Liver (tissue), 9 donors: Measurements from ENCODE around the gene PRR22. TPM values are rescaled to one million over a fixed set of nuclear protein-coding genes. Genes with fewer than 3 reads are reported as not detected.

Source experiments
- DNase-seq: peaks from one replicate; pipeline ENCODE4 v3.0.0-alpha.2; 2017; ENCODE audit warnings: low spot score
- H3K27ac ChIP-seq, 2 donors: one replicate each; pipeline ENCODE4 v1.7.0; 2013; ENCODE audit warnings: inconsistent platforms in 2 of 2, low read length in 2 of 2, control low read depth in 1 of 2, low read depth in 1 of 2, mild to moderate bottlenecking in 1 of 2
- H3K27me3 ChIP-seq, 4 donors: one replicate each; pipeline versions ENCODE4 v1.6.1 to v1.7.0; 2013; ENCODE audit warnings: low read length in 3 of 4, inconsistent platforms in 1 of 4, mild to moderate bottlenecking in 1 of 4, moderate library complexity in 1 of 4; ENCODE audit not compliant: control insufficient read depth in 4 of 4, insufficient read depth in 4 of 4
- H3K36me3 ChIP-seq, 4 donors: one replicate each; pipeline versions ENCODE4 v1.6.1 to v1.7.0; 2013; ENCODE audit warnings: low read length in 3 of 4, mild to moderate bottlenecking in 3 of 4, low read depth in 1 of 4, moderate library complexity in 1 of 4; ENCODE audit not compliant: control insufficient read depth in 4 of 4, insufficient read depth in 3 of 4
- H3K4me1 ChIP-seq, 4 donors: one replicate each; pipeline versions ENCODE4 v1.6.1 to v1.7.0; 2013; ENCODE audit warnings: low read length in 3 of 4, mild to moderate bottlenecking in 3 of 4, moderate library complexity in 1 of 4; ENCODE audit not compliant: control insufficient read depth in 4 of 4, insufficient read depth in 4 of 4
- H3K4me3 ChIP-seq, 3 donors: one replicate each; pipeline versions ENCODE4 v1.6.1 to v1.7.0; 2013; ENCODE audit warnings: low read length in 3 of 3, control low read depth in 1 of 3, low read depth in 1 of 3, mild to moderate bottlenecking in 1 of 3
- H3K9ac ChIP-seq, 2 donors: one replicate each; pipeline ENCODE4 v1.7.0; 2013; ENCODE audit warnings: low read length in 2 of 2, mild to moderate bottlenecking in 2 of 2, moderate library complexity in 2 of 2, control low read depth in 1 of 2, low read depth in 1 of 2
- H3K9me3 ChIP-seq, 4 donors: one replicate each; pipeline versions ENCODE4 v1.6.1 to v1.7.0; 2013; ENCODE audit warnings: low read length in 3 of 4; ENCODE audit not compliant: control insufficient read depth in 4 of 4
- CTCF ChIP-seq: fragments of 150-350 bp; IDR thresholded peaks from 2 replicates; pipeline ENCODE4 v1.5.1; 2017; ENCODE audit warnings: improper control_type of control experiment, low read depth, low read length; ENCODE audit not compliant: missing input control
- EGR1 ChIP-seq, 2 donors: IDR thresholded peaks; 2 replicates each; pipeline ENCODE4 v1.6.1; 2016 to 2018; ENCODE audit warnings: antibody characterized with exemption in 2 of 2, low read depth in 2 of 2
- FOXA2 ChIP-seq: IDR thresholded peaks from 2 replicates; pipeline ENCODE4 v1.6.1; 2016; ENCODE audit warnings: antibody characterized with exemption
- GABPA ChIP-seq, 2 donors: IDR thresholded peaks in 1 of 2; conservative IDR thresholded peaks in 1 of 2; 2 replicates each; pipeline ENCODE4 v1.6.1; 2016; ENCODE audit warnings: antibody characterized with exemption in 2 of 2, mild to moderate bottlenecking in 1 of 2, moderate library complexity in 1 of 2
- HNF4A ChIP-seq, 2 donors: conservative IDR thresholded peaks; 2 replicates each; pipeline ENCODE4 v1.6.1; 2016; ENCODE audit warnings: antibody characterized with exemption in 2 of 2, mild to moderate bottlenecking in 2 of 2
- JUND ChIP-seq, 2 donors: IDR thresholded peaks; 2 replicates each; pipeline ENCODE4 v1.6.1; 2016; ENCODE audit warnings: antibody characterized with exemption in 2 of 2
- RAD21 ChIP-seq, 2 donors: IDR thresholded peaks; 2 replicates each; pipeline ENCODE4 v1.6.1; 2016; ENCODE audit warnings: antibody characterized with exemption in 2 of 2, mild to moderate bottlenecking in 2 of 2
- RXRA ChIP-seq, 2 donors: IDR thresholded peaks; 2 replicates each; pipeline ENCODE4 v1.6.1; 2017 to 2018; ENCODE audit warnings: antibody characterized with exemption in 2 of 2, mild to moderate bottlenecking in 1 of 2
- SP1 ChIP-seq: IDR thresholded peaks from 2 replicates; pipeline ENCODE4 v1.6.1; 2018; ENCODE audit warnings: antibody characterized with exemption, mild to moderate bottlenecking
- YY1 ChIP-seq: IDR thresholded peaks from 2 replicates; pipeline ENCODE4 v1.6.1; 2016; ENCODE audit warnings: antibody characterized with exemption, mild to moderate bottlenecking
- ZBTB33 ChIP-seq: IDR thresholded peaks from 2 replicates; pipeline ENCODE4 v1.6.1; 2016; ENCODE audit warnings: antibody characterized with exemption
- WGBS: extraction: QIAGEN DNeasy Blood & Tissue Kit; methylation state at CpG from one replicate; pipeline ENCODE4 v1.1.7; 2013; 5-methylcytosine and 5-hydroxymethylcytosine counted together
- polyA plus RNA-seq, 2 donors: library from polyadenylated mRNA; stranded (reverse) in 1 of 2; unstranded in 1 of 2; fragments of 200-250 nt in 1 of 2; fragments of >200 nt in 1 of 2; fragmentation: Nextera tagmentation in 1 of 2; extraction: Ambion mirVana in 1 of 2; gene quantifications; one replicate each; pipeline versions ENCODE4 v1.2.1 to v1.2.3, GENCODE V29; 2013 to 2015
- total RNA-seq, 2 donors: library from RNA; depleted of rRNA; stranded (reverse); fragments of >200 nt; gene quantifications; one replicate each; pipeline ENCODE4 v1.2.3, GENCODE V29; 2014
- TF ChIP-seq, protein P1 (sequence below): IDR thresholded peaks from 2 replicates; pipeline ENCODE4 v1.6.1; 2016; ENCODE audit warnings: antibody characterized with exemption, mild to moderate bottlenecking
- TF ChIP-seq, protein P2 (sequence below): IDR thresholded peaks from 2 replicates; pipeline ENCODE4 v1.6.1; 2016; ENCODE audit warnings: antibody characterized with exemption
- donor health status: healthy.
- donor health status: healthy.
- donor health status: healthy.
- donor health status: healthy.
- donor health status: healthy.

Gene PRR22
- total and polyA plus RNA-seq, 4 donors: 0.40 to 1.6 (median 0.63) TPM

DNA sequence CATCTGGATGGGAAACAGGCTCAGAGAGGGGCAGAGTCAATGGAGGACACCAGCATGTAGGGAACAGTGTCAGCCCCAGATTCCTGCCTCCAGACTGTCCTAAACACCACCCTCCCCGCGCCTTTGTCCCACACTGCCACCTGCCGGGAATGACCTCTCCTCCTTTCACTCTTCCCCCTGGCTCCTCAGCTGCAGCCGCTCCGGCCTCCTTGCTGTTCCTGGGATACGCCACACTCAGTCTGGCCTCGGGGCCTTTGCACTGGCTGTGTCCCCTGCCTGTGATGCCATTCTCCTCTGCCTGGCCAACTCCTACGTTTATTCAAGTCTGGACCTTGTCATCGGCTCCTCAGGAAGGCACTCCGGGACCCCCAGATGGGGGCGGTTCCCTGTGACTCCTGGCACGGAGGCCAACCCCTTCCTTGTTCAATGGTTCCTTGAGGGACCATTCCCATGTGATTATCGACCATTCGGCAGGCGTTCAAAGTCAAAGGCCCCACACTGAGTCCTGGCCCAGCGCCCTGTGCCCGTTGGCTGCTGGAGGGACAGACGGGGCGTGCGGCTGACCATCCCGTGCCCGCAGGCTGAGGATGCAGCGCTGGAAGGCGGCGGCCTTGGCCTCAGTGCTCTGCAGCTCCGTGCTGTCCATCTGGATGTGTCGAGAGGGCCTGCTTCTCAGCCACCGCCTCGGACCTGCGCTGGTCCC is 39.2 kb upstream of the PRR22 start:
- TF ChIP-seq CTCF: peak; percentile 28
- TF ChIP-seq GABPA (IDR thresholded peaks at IDR 0.05 in 1 of 2, conservative IDR thresholded peaks at IDR 0.05 in 1 of 2): no peak
- no peak for TF ChIP-seq RXRA (IDR thresholded peaks at IDR 0.05)
- TF ChIP-seq SP1: no peak
- TF ChIP-seq RAD21 (IDR thresholded peaks at IDR 0.05): peak; percentile 67 to 71
- TF ChIP-seq, protein P1, sequence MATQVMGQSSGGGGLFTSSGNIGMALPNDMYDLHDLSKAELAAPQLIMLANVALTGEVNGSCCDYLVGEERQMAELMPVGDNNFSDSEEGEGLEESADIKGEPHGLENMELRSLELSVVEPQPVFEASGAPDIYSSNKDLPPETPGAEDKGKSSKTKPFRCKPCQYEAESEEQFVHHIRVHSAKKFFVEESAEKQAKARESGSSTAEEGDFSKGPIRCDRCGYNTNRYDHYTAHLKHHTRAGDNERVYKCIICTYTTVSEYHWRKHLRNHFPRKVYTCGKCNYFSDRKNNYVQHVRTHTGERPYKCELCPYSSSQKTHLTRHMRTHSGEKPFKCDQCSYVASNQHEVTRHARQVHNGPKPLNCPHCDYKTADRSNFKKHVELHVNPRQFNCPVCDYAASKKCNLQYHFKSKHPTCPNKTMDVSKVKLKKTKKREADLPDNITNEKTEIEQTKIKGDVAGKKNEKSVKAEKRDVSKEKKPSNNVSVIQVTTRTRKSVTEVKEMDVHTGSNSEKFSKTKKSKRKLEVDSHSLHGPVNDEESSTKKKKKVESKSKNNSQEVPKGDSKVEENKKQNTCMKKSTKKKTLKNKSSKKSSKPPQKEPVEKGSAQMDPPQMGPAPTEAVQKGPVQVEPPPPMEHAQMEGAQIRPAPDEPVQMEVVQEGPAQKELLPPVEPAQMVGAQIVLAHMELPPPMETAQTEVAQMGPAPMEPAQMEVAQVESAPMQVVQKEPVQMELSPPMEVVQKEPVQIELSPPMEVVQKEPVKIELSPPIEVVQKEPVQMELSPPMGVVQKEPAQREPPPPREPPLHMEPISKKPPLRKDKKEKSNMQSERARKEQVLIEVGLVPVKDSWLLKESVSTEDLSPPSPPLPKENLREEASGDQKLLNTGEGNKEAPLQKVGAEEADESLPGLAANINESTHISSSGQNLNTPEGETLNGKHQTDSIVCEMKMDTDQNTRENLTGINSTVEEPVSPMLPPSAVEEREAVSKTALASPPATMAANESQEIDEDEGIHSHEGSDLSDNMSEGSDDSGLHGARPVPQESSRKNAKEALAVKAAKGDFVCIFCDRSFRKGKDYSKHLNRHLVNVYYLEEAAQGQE: no peak
- TF ChIP-seq, protein P2, sequence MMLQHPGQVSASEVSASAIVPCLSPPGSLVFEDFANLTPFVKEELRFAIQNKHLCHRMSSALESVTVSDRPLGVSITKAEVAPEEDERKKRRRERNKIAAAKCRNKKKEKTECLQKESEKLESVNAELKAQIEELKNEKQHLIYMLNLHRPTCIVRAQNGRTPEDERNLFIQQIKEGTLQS: no peak
- peak in 1 of 2 donors; percentile 4 for TF ChIP-seq HNF4A (conservative IDR thresholded peaks at IDR 0.05)
- TF ChIP-seq ZBTB33: no peak
- TF ChIP-seq YY1: no peak
- no peak for TF ChIP-seq FOXA2
- no peak for TF ChIP-seq JUND (IDR thresholded peaks at IDR 0.05)
- peaks cover 9 to 35% (median 20%) of the 10 kb centered on the region in 4 donors for H3K4me1 ChIP-seq
- no peaks in the 10 kb centered on the region for H3K9me3 ChIP-seq
- 62% methylated on average over 30 of the region's 30 CpGs for WGBS
- no peaks in the 10 kb centered on the region for H3K27me3 ChIP-seq
- DNase-seq: no peak
- H3K4me3 ChIP-seq: no peak overlapping the region
- H3K36me3 ChIP-seq: no peaks in the 10 kb centered on the region
- no peak overlapping the region for H3K9ac ChIP-seq
- H3K27ac ChIP-seq: no peak overlapping the region

- H3K27me3 ChIP-seq: no peaks in the 10 kb centered on the region
- no peak for TF ChIP-seq SP1
- no peak for TF ChIP-seq JUND (IDR thresholded peaks at IDR 0.05)
- TF ChIP-seq, protein P2: no peak
- TF ChIP-seq EGR1 (IDR thresholded peaks at IDR 0.05; ENCODE audit: low read depth in 2 of 2): no peak
- no peak for TF ChIP-seq YY1
- no peak for TF ChIP-seq GABPA (IDR thresholded peaks at IDR 0.05 in 1 of 2, conservative IDR thresholded peaks at IDR 0.05 in 1 of 2)
- peak in 1 of 2 donors; percentile 6 for TF ChIP-seq RAD21 (IDR thresholded peaks at IDR 0.05)
- H3K27ac ChIP-seq: no peak overlapping the region
- peaks cover 8 to 28% (median 16%) of the 10 kb centered on the region in 4 donors for H3K4me1 ChIP-seq
- no peak overlapping the region for H3K4me3 ChIP-seq
- H3K36me3 ChIP-seq: no peaks in the 10 kb centered on the region
- DNase-seq: peak; percentile 53
- no peak overlapping the region for H3K9ac ChIP-seq
- WGBS: 28% methylated on average over 30 of the region's 30 CpGs
- no peaks in the 10 kb centered on the region for H3K9me3 ChIP-seq
These were observed 37.8 kb upstream of the PRR22 start for GRCh38 chr19:5822181-5822844.
